ENCODE results near the gene ENDOV. TPM values are rescaled to one million over a fixed set of nuclear protein-coding genes. Genes with fewer than 3 reads are reported as not detected.

Gene ENDOV
- total RNA-seq, 1 experiment from 2014 or later, result 33.2 TPM

DNA sequence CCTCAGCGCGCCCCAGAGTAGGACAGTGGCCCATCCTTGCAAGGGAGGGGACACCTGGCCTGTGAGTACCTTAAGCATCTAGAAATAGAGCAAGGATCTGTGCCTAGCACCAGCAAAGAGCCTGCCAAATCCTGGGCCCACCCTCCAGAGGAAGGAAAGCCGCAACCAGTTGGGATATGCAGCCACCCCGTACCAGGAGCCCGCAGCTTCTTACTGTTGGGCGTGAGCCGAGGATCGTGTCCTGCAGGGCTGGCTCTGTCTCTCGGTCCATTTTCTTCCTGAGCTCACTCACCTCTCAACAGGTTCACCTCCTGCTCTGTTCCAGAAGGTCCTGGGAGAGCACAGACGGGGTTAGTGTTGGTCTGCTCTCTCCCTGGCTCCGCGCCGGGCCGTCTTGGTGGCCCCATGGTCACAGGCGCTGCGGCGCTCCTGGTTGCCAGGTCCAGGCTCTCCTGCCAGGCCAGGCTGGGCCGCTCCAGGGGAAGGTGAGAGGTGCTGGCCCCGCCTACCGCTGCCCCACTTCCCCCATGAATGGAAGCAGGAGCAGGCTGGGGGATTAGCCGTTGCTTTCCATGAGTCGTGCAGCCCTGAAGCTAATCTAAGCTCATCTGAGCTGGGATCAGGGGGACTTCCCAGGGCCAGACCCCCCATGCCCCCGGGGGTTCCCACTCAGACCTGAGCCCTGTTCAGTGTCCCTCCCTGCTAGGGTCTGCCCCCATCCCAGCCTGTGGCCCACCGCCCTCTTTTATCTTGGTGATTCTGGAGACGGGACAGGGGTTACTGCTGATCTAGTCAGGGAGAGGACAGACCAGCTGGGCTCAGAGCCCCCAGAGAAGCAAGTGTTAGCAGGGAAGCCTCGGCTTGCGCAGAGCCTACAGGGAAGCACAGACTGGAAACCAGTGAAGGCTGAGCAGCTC, 12.7 kb downstream of the ENDOV start:
- no TSS peak for BruUV-seq (replicated peaks)
- intact Hi-C loops (cut with micrococcal nuclease; ENCODE audit: unreplicated experiment), result loop anchor here (2.0 kb wide), 2 partner anchors 147 to 553 kb away; no protein-coding TSS in a partner anchor
- Mint-ChIP-seq H3K4me3 (ENCODE audit: low read depth, unreplicated experiment) (no peak overlapping the region), H3K27ac (ENCODE audit: unreplicated experiment) (no peak overlapping the region), H3K27me3 (ENCODE audit: unreplicated experiment) (no peaks in the 10 kb centered on the region), H3K9me3 (ENCODE audit: low read depth, unreplicated experiment) (no peaks in the 10 kb centered on the region), H3K36me3 (ENCODE audit: insufficient read depth, unreplicated experiment) (peaks cover 15% of the 10 kb centered on the region), H3K4me1 (ENCODE audit: low read depth, unreplicated experiment) (no peaks in the 10 kb centered on the region)
- CTCF ChIA-PET, result interaction anchor here (0.5 to 1.1 kb wide), 9 partner anchors 12 to 561 kb away, joined by 3 to 11 read pairs (median 4); no protein-coding TSS in a partner anchor
- TF ChIP-seq, protein P1, sequence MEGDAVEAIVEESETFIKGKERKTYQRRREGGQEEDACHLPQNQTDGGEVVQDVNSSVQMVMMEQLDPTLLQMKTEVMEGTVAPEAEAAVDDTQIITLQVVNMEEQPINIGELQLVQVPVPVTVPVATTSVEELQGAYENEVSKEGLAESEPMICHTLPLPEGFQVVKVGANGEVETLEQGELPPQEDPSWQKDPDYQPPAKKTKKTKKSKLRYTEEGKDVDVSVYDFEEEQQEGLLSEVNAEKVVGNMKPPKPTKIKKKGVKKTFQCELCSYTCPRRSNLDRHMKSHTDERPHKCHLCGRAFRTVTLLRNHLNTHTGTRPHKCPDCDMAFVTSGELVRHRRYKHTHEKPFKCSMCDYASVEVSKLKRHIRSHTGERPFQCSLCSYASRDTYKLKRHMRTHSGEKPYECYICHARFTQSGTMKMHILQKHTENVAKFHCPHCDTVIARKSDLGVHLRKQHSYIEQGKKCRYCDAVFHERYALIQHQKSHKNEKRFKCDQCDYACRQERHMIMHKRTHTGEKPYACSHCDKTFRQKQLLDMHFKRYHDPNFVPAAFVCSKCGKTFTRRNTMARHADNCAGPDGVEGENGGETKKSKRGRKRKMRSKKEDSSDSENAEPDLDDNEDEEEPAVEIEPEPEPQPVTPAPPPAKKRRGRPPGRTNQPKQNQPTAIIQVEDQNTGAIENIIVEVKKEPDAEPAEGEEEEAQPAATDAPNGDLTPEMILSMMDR (IDR thresholded peaks at IDR 0.05; ENCODE audit: unreplicated experiment), result no peak
- no peak for DNase-seq

DNA sequence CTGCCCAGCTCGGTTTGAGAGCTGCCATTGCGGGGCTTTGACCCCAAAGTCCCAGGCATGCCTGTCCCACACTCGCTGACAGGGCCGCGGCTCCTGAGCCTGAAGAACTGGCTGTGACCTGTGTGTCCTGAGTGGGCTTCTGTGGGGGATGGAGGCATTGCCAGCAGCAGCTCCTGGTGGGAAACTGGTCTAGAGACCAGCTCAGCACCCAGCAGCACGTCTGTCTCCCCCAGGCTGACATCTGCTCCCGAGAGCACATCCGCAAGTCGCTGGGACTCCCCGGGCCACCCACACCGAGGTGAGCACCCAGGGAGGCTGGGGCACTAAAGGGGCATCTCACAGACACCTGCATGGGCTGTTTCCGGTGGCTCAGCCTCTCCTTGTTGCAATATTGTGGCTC, 13.4 kb downstream of the ENDOV start:
- CTCF ChIA-PET, result no interaction called here
- intact Hi-C loops (cut with micrococcal nuclease; ENCODE audit: unreplicated experiment), result no loop called here
- no TSS peak for BruUV-seq (replicated peaks)
- Mint-ChIP-seq H3K36me3 (ENCODE audit: insufficient read depth, unreplicated experiment) (peaks cover 15% of the 10 kb centered on the region), H3K4me1 (ENCODE audit: low read depth, unreplicated experiment) (no peaks in the 10 kb centered on the region), H3K9me3 (ENCODE audit: low read depth, unreplicated experiment) (no peaks in the 10 kb centered on the region), H3K4me3 (ENCODE audit: low read depth, unreplicated experiment) (no peak overlapping the region), H3K27me3 (ENCODE audit: unreplicated experiment) (no peaks in the 10 kb centered on the region), H3K27ac (ENCODE audit: unreplicated experiment) (no peak overlapping the region)
- DNase-seq, result no peak
- TF ChIP-seq, protein P1 (IDR thresholded peaks at IDR 0.05; ENCODE audit: unreplicated experiment), result no peak

DNA sequence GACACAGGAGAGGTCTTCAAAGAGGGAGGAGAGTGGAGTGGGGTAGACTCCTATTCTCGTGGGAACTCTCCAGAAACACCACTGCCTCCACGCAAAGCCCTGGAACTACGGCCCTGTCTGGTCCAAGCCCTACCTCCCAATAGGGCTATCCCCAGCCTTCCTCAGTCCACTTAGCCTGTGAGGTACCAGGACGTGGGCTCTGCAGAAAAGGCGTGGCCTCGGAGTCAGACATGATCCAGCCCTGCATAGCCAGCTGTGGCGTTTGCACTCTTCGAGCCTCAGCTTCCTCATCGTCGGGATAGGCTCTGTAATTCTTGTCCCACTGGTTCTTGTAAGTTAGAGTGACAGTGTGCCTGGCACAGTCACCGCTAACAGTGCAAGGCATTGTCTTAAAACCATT, 13.8 kb downstream of the ENDOV start:
- intact Hi-C loops (cut with micrococcal nuclease; ENCODE audit: unreplicated experiment), result no loop called here
- no peak for DNase-seq
- H3K4me3 Mint-ChIP-seq (ENCODE audit: low read depth, unreplicated experiment), result no peak overlapping the region
- H3K27ac Mint-ChIP-seq (ENCODE audit: unreplicated experiment), result no peak overlapping the region
- H3K4me1 Mint-ChIP-seq (ENCODE audit: low read depth, unreplicated experiment), result no peaks in the 10 kb centered on the region
- no peaks in the 10 kb centered on the region for H3K27me3 Mint-ChIP-seq (ENCODE audit: unreplicated experiment)
- BruUV-seq (replicated peaks), result no TSS peak
- H3K9me3 Mint-ChIP-seq (ENCODE audit: low read depth, unreplicated experiment), result no peaks in the 10 kb centered on the region
- TF ChIP-seq, protein P1 (IDR thresholded peaks at IDR 0.05; ENCODE audit: unreplicated experiment), result no peak
- CTCF ChIA-PET, result no interaction called here
- peaks cover 15% of the 10 kb centered on the region for H3K36me3 Mint-ChIP-seq (ENCODE audit: insufficient read depth, unreplicated experiment)

DNA sequence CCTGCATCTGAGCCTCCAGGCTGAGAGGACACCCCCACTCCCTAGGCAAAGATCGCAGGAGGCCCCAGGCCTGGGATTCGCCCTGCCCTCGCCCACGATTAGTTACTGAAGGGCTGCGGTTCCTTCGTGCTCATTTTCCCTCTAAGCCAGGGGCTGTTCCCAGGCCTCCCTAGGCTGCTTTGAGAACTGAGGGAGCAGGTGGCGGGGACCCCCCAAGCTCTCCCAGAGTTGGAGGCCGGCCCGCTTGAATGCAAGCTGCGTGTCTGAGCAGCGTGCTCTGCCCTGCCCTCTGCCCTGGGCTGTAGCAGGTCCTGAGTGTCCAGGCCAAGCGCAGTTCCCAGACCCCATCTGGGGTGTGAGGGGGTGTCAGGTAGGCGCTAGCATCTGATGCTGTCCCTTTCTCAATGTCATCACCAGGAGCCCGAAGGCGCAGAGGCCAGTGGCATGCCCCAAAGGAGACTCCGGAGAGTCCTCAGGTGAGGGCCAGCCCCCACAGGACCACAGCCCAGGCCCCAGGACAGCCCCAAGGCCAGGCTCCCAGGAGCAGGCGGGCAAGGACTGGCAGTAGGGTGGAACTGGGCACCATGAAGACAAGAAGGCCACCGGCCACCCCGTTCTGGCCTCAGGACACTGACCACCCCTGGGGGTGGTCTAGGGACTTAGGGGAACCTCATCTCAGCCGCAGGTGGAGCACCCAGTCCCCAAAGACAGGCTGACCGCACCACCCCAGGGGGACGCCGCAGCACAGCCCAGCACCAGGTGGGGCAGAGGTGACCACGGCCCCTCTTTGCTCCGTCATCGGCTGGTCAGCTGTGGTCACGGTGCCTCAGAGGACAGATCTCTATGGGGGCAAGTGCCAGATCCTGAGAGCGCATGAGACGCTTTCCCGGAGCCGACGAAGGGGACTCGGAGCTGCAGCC, 14.6 kb downstream of the ENDOV start:
- DNase-seq, result no peak
- no peaks in the 10 kb centered on the region for H3K9me3 Mint-ChIP-seq (ENCODE audit: low read depth, unreplicated experiment)
- no peaks in the 10 kb centered on the region for H3K4me1 Mint-ChIP-seq (ENCODE audit: low read depth, unreplicated experiment)
- CTCF ChIA-PET, result no interaction called here
- intact Hi-C loops (cut with micrococcal nuclease; ENCODE audit: unreplicated experiment), result no loop called here
- TF ChIP-seq, protein P1 (IDR thresholded peaks at IDR 0.05; ENCODE audit: unreplicated experiment), result no peak
- no peak overlapping the region for H3K4me3 Mint-ChIP-seq (ENCODE audit: low read depth, unreplicated experiment)
- H3K27me3 Mint-ChIP-seq (ENCODE audit: unreplicated experiment), result no peaks in the 10 kb centered on the region
- BruUV-seq (replicated peaks), result no TSS peak
- no peak overlapping the region for H3K27ac Mint-ChIP-seq (ENCODE audit: unreplicated experiment)
- peaks cover 11% of the 10 kb centered on the region for H3K36me3 Mint-ChIP-seq (ENCODE audit: insufficient read depth, unreplicated experiment)
